ENCODE measurements around the gene KRTAP9-4. TPM values are rescaled to one million over a fixed set of nuclear protein-coding genes. Genes with fewer than 3 reads are reported as not detected.
"Not testable (repeated sequence)": the region's sequence is repeated elsewhere in the genome, so short reads cannot be mapped to it uniquely, and the experiment has no call there.

The KRTAP9-4 gene
- total RNA-seq, 4 donors from 2014 or later = not detected

- Histone ChIP-seq H3K9me3 (no peaks in the 10 kb centered on the region), H3K4me1 (no peaks in the 10 kb centered on the region), H3K27ac (no peak overlapping the region), H3K27me3 (no peaks in the 10 kb centered on the region), H3K36me3 (no peaks in the 10 kb centered on the region), H3K4me3 (no peak overlapping the region)
- DNase-seq = no peak
- no peak for TF ChIP-seq POLR2A (IDR thresholded peaks at IDR 0.05)
- no peak for TF ChIP-seq CTCF (IDR thresholded peaks at IDR 0.05)
Observed at GRCh38 chr17:41230094-41230493, 19.4 kb upstream of the KRTAP9-4 start.

- Histone ChIP-seq H3K36me3 (no peaks in the 10 kb centered on the region), H3K27ac (no peak overlapping the region), H3K9me3 (no peaks in the 10 kb centered on the region), H3K4me1 (no peaks in the 10 kb centered on the region), H3K4me3 (no peak overlapping the region), H3K27me3 (no peaks in the 10 kb centered on the region)
- TF ChIP-seq CTCF (IDR thresholded peaks at IDR 0.05) (no peak), POLR2A (IDR thresholded peaks at IDR 0.05) (no peak)
- DNase-seq = no peak
Observed at GRCh38 chr17:41231731-41232130, 17.8 kb upstream of the KRTAP9-4 start.

DNA sequence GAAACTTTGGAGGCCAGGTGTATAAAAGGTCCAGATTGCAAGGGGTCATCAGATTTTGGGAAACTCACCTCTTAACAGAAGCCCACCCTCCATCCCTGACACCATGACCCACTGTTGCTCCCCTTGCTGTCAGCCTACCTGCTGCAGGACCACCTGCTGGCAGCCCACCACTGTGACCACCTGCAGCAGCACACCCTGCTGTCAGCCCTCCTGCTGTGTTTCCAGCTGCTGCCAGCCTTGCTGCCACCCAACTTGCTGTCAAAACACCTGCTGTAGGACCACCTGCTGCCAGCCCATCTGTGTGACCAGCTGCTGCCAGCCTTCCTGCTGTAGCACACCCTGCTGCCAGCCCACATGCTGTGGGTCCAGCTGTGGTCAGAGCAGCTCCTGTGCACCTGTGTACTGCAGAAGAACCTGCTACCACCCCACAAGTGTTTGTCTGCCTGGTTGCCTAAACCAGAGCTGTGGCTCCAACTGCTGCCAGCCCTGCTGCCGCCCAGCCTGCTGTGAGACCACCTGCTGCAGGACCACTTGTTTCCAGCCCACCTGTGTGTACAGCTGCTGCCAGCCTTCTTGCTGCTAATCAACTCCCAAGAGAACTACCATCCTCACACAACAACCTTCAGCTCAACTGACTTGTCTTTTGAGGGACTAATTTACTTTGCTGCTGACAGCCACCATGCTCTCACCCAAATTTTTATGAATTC is 16.9 kb upstream of the KRTAP9-4 start, which contains the start of gene KRTAP9-3:
KRTAP9-3 (plus strand) TSS at position 51 of the 707 bp plus-strand sequence; CDS start at position 104, 53 bp downstream.
- not testable (repeated sequence) for H3K27ac ChIP-seq, H3K36me3 ChIP-seq, H3K4me3 ChIP-seq, H3K9me3 ChIP-seq, H3K4me1 ChIP-seq, H3K27me3 ChIP-seq, DNase-seq

DNA sequence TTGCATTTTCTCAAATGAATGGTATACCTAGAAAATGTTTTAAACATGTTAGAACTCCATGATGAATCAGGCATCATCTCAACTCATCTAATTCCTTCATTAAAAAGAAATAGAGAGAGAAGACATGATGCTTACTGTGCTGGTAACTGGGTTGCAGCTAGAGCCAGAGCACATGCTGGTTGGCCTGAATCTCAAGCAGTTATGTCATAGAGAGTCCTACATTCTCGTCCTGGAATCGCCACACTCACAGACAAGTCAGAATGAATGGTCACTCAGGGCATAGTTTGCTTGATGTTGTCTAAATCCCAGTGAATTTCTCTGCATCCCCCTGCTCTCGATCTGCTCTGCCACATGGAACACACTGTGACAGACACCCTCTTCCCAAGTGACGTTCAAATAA is 12.4 kb upstream of the KRTAP9-4 start:
- not testable (repeated sequence) for H3K27ac ChIP-seq, H3K9me3 ChIP-seq, H3K4me1 ChIP-seq, DNase-seq, H3K36me3 ChIP-seq, H3K4me3 ChIP-seq, H3K27me3 ChIP-seq

- H3K4me3 ChIP-seq, H3K4me1 ChIP-seq, H3K9me3 ChIP-seq, H3K27me3 ChIP-seq, H3K36me3 ChIP-seq, H3K27ac ChIP-seq, DNase-seq: not testable (repeated sequence)
Observed at GRCh38 chr17:41237949-41238437, 11.5 kb upstream of the KRTAP9-4 start, which contains the start of gene KRTAP9-8. KRTAP9-8 (plus strand) TSS chr17:41237999; CDS start chr17:41238052, 53 bp downstream.

DNA sequence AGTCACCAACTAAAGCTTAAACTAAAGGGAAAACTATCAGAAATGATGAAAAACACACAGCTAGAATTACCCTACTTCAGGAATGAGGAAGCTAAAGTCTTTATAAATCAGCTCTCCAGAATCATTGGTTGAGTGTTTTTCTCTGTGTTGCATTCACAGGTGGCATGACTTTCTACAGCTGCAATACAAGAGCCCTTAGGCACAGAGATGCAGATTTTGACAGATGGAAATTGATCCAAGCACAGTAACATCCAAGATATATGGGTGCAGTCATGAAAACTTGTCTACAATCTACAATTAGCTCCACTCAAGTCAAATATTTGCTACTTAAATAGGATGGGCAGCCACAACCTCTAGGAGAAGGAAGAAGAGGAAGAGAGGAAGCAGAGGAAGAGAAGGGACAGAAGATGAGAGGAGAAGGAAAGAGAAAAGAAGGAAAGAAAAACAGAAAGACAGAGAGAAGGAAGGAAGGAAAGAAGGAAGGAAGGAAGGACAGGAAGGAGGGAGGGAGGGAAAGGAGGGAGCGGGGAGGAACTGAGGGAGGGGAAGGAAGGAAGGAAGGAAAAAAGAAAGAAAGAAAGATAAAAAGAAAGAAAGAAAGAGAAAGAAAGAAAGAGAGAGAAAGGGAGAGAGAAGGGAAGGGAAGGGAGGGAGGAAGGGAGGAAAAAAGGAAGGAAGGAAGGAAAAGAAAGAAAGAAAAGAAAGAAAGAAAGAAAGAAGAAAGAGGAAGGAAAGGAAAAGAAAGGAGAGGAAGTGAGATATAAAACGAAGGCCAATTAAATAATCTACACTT is 2.3 kb upstream of the KRTAP9-4 start:
- not testable (repeated sequence) for H3K27me3 ChIP-seq, H3K36me3 ChIP-seq, H3K9me3 ChIP-seq, H3K27ac ChIP-seq, H3K4me3 ChIP-seq, H3K4me1 ChIP-seq, DNase-seq

- Histone ChIP-seq H3K27me3 (no peaks in the 10 kb centered on the region), H3K4me1 (no peaks in the 10 kb centered on the region), H3K4me3 (no peak overlapping the region), H3K36me3 (no peaks in the 10 kb centered on the region), H3K9me3 (no peaks in the 10 kb centered on the region), H3K27ac (no peak overlapping the region)
- DNase-seq = no peak
- no peak for TF ChIP-seq CTCF (IDR thresholded peaks at IDR 0.05)
- no peak for TF ChIP-seq POLR2A (IDR thresholded peaks at IDR 0.05)
Observed at GRCh38 chr17:41251261-41251660, 1.8 kb downstream of the KRTAP9-4 start.
